Measurements from ENCODE around the gene CORO1C. TPM values are rescaled to one million over a fixed set of nuclear protein-coding genes. Genes with fewer than 3 reads are reported as not detected.

The CORO1C gene
- total RNA-seq, 1 donor from 2014 or later = 65.3 TPM

GRCh38 chr12:108677381-108677780, 53.9 kb downstream of the CORO1C start:
- Mint-ChIP-seq H3K4me3 (no peak overlapping the region), H3K27ac (no peak overlapping the region), H3K4me1 (peaks cover 10% of the 10 kb centered on the region), H3K36me3 (peaks cover 22% of the 10 kb centered on the region), H3K27me3 (ENCODE audit: low read depth) (no peaks in the 10 kb centered on the region), H3K9me3 (peaks cover 6% of the 10 kb centered on the region)
- no peak for TF ChIP-seq CTCF (IDR thresholded peaks at IDR 0.05; ENCODE audit: unreplicated experiment)
- DNase-seq (ENCODE audit: low spot score in 2 of 2, unreplicated experiment in 2 of 2) = no peak

- DNase-seq (ENCODE audit: low spot score in 2 of 2, unreplicated experiment in 2 of 2) = no peak
- TF ChIP-seq CTCF (IDR thresholded peaks at IDR 0.05; ENCODE audit: unreplicated experiment) = no peak
- H3K27me3 Mint-ChIP-seq (ENCODE audit: low read depth) = no peaks in the 10 kb centered on the region
- peaks cover 6% of the 10 kb centered on the region for H3K4me1 Mint-ChIP-seq
- peaks cover 23% of the 10 kb centered on the region for H3K36me3 Mint-ChIP-seq
- H3K9me3 Mint-ChIP-seq = peaks cover 6% of the 10 kb centered on the region
- H3K27ac Mint-ChIP-seq = no peak overlapping the region
- H3K4me3 Mint-ChIP-seq = no peak overlapping the region
Observed at GRCh38 chr12:108676707-108677106, 54.6 kb downstream of the CORO1C start.

- TF ChIP-seq CTCF (IDR thresholded peaks at IDR 0.05; ENCODE audit: unreplicated experiment) = no peak
- Mint-ChIP-seq H3K4me1 (no peaks in the 10 kb centered on the region), H3K36me3 (peaks cover 20% of the 10 kb centered on the region), H3K27ac (no peak overlapping the region), H3K9me3 (no peaks in the 10 kb centered on the region), H3K4me3 (no peak overlapping the region), H3K27me3 (ENCODE audit: low read depth) (no peaks in the 10 kb centered on the region)
- DNase-seq (ENCODE audit: low spot score in 2 of 2, unreplicated experiment in 2 of 2) = no peak
Observed at GRCh38 chr12:108675792-108676191, 55.5 kb downstream of the CORO1C start.

- Mint-ChIP-seq H3K4me1 (no peaks in the 10 kb centered on the region), H3K4me3 (no peak overlapping the region), H3K9me3 (no peaks in the 10 kb centered on the region), H3K27ac (no peak overlapping the region), H3K27me3 (ENCODE audit: low read depth) (no peaks in the 10 kb centered on the region), H3K36me3 (peaks cover 19% of the 10 kb centered on the region)
- DNase-seq (ENCODE audit: low spot score in 2 of 2, unreplicated experiment in 2 of 2) = no peak
- no peak for TF ChIP-seq CTCF (IDR thresholded peaks at IDR 0.05; ENCODE audit: unreplicated experiment)
Observed at GRCh38 chr12:108672054-108672453, 59.3 kb downstream of the CORO1C start.

GRCh38 chr12:108671110-108671509, 60.2 kb downstream of the CORO1C start:
- no peaks in the 10 kb centered on the region for H3K9me3 Mint-ChIP-seq
- no peak for TF ChIP-seq CTCF (IDR thresholded peaks at IDR 0.05; ENCODE audit: unreplicated experiment)
- H3K36me3 Mint-ChIP-seq = peaks cover 17% of the 10 kb centered on the region
- DNase-seq (ENCODE audit: low spot score in 2 of 2, unreplicated experiment in 2 of 2) = no peak
- H3K27me3 Mint-ChIP-seq (ENCODE audit: low read depth) = no peaks in the 10 kb centered on the region
- H3K27ac Mint-ChIP-seq = no peak overlapping the region
- no peaks in the 10 kb centered on the region for H3K4me1 Mint-ChIP-seq
- H3K4me3 Mint-ChIP-seq = no peak overlapping the region

GRCh38 chr12:108670066-108670631, 61.2 kb downstream of the CORO1C start:
- Mint-ChIP-seq H3K27me3 (ENCODE audit: low read depth) (no peaks in the 10 kb centered on the region), H3K27ac (no peak overlapping the region), H3K4me1 (no peaks in the 10 kb centered on the region), H3K36me3 (peaks cover 11% of the 10 kb centered on the region), H3K4me3 (no peak overlapping the region), H3K9me3 (no peaks in the 10 kb centered on the region)
- no peak for DNase-seq (ENCODE audit: low spot score in 2 of 2, unreplicated experiment in 2 of 2)
- TF ChIP-seq CTCF (IDR thresholded peaks at IDR 0.05; ENCODE audit: unreplicated experiment) = no peak

Data from mesothelial cell of epicardium (in vitro differentiated cells).